Measurements from ENCODE around the gene RAB39A.

The RAB39A gene

DNA sequence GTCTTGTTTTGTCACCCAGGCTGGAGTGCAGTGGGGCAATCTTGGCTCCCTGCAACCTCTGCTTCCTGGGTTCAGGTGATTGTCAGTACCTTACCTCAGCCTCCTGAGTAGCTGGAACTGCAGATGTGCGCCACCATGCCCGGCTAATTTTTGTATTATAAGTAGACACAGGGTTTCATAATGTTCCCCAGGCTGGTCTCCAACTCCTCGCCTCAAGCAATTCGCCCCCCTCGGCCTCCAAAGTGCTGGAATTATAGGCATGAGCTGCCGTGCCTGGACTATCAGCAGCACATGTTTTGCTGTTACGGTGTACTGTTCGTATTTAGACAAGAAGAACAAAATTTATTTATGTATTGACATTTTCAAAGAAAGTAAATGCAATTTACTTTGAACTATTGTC, 34.8 kb downstream of the RAB39A start:
- no peak for DNase-seq

DNA sequence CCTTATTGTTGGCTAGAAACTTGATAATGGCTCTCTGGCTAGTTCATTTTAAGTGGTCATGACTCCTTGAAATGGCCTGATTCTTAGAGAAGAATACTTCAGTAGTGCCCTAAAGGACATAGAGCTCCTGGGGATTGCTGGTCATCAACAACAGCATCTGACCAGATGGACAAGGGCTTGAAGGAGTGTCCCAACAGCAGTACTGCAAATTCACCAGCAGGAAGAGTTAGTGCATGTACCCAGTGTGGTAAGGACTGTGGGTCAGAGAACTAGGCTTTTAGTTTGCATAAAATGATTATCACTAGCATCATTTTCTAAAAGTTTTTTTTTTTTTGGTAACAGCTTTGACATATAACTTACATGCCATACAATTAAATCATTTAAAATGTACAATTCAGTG, 41.0 kb downstream of the RAB39A start:
- peak; percentile 17 for DNase-seq

DNA sequence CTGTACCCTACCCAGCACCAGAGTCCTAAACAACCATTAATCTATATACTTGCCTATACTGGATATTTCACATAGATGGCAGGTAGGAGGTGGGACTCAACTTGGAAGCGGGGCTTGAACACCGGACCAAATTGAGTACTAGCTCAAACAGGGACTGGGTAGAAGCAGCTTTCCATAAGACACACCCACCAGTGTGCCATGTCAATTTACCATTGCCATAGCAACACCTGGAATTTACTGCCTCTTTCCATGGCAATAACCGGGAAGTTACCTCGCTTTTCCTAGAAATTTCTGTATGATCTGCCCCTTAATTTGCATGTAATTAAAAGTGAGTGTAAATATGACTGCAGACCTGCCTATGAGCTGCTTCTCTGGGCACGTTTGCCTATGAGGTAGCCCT, 41.8 kb downstream of the RAB39A start:
- no peak for DNase-seq

DNA sequence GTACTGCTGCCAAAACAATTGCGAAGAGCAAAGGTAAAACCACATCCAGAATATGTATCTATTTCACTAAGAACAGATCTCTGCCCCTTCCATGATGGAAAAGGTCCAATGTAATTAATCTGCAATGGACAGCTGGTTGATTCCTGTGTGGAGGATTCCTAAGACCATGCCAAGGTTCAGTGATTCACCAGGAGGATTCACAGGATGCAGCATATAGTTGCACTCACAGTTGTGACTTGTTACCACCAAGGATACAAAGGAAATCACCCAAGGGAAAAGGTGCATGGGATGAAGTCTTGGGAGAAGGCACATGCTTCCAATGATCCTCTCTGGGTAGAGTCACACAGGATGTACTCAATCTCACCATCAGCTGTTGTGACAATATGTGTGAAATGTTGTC, 45.4 kb downstream of the RAB39A start:
- no peak for DNase-seq

DNA sequence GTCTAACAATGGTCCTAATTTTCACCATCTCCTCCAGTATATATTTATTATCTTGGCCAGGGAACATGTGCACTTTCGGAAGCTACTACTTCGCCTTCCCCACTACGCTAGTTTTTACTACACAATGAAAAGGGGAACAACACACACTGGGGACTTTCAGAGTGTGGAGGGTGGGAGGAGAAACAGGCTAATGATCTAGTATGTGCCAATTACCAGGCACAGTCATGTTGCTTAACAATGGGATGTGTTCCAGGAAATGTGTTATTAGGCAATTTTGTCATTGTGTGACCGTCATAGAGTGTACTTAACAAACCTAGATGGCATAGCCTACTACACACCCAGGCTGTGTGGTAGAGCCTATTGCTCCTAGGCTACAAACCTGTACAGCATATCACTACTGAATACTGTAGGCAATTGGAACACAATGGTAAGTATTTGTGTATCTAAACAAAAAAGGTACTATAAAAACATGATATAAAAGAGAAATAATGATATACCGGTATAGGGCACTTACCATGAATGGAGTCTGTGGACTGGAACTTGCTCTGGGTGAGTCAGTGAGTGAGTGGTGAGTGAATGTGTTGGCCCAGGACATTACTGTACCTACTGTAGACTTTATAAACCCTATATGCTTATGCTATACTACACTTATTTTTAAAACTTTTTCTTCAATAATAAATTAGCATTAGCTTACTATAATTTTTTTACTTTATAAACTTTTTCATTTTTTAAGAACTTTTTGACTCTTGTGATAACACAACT, 60.3 kb downstream of the RAB39A start:
- no peak for DNase-seq

DNA sequence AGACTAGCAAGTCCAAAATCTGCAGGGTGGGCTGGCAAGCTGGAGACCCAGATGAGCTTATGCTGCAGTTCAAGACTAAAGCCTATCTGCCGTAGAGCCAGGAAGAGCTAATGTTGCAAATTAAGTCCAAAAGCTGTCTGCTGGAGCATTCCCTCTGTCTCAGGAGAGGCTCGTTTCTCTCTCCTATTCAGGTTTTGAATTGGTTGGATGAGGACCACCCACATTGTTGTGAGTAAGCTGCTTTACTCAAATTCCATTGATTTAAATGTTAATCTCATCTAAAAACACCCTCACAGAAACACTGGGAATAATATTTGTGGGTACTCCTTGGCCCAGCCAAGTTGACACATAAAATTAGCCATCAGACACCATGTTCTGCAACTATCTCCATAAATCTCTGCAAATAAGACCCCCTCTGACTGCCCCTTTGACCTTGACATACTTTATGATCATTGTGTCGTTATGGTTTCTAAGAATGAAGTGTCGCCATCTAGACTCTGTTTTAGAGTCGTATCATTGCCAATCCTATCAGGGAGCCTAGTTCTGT, 63.7 kb downstream of the RAB39A start:
- no peak for DNase-seq

DNA sequence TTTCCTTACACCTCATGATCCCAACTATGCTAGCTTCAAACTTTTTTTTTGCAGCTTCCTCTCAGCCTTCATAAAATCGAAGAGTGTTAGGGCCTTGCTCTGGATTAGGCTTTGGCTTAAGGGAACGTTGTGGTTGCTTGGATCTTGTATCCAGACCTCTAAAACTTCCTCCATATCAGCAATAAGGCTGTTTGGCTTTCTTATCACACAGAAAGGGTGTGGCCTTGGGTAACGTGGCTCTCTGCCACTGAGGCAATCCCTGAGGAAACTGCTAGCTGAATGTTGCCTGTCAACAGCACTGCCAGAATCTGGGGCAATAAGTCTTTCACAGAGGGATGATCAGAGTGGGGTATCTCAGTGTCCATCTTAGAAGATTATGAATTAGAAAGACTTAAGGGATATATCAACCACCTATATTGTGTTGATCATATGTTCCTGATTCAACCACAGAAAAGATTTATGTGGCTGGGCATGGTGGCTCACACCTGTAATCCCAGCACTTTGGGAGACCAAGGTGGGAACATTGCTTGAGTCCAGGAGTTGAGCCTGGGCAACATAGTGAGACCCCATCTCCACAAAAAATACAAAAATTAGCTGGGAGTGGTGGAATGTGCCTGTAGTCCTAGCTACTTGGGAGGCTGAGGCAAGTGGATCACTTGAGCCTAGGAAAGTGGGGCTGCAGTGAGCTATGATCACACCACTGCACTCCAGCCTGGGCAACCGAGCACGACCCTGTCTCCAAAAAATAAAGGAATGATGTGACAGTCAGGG, 67.9 kb downstream of the RAB39A start:
- no peak for DNase-seq

DNA sequence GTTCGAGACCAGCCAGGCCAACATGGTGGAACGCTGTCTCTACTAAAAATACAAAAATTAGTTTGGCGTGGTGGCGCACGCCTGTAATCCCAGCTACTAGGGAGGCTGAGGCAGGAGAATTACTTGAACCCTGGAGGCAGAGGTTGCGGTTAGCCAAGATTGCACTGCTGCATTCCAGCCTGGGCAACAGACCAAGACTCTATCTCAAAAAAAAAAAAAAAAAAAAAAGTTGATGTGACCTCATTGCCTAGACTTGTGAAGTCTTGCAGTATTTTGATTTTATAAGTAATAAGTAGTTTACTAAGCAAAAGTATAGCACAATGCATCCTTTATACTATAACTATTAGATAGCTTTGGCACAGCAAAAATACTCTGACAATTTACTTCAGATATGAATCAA, 70.5 kb downstream of the RAB39A start:
- DNase-seq, result no peak

DNA sequence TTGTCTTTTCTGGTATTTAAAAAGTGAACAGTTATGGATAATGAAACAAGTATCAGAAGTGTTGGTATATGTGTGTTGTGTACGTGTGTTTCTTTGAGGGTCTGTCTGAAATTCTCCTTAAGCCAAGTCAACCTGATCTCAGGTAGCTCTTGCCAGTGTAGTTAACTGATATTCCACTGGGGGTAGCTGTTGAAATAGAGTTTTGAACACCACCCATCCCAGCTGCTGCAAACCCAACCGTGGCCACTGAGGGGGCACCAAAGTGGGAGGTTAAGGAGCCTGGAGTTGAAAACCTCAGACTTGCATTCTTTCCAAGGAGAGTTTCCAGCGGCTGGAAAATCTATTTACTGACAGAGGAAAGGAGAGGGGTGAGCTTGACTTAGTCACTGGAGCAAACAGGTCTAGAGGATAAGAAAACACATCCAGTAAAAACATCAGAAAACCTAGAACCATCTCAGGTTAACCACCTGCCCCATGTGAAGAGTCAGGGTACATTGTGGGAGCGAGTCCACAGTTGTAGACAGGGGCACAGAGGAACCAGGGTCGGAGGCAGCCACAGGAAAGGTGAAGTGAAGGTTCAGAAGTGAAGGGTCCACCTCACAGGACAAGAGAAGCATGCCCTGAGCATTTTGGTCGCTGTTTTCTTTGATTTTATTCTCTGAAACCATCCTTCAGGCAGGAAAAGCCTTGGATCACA, 71.7 kb downstream of the RAB39A start:
- peak; percentile 83 for DNase-seq

DNA sequence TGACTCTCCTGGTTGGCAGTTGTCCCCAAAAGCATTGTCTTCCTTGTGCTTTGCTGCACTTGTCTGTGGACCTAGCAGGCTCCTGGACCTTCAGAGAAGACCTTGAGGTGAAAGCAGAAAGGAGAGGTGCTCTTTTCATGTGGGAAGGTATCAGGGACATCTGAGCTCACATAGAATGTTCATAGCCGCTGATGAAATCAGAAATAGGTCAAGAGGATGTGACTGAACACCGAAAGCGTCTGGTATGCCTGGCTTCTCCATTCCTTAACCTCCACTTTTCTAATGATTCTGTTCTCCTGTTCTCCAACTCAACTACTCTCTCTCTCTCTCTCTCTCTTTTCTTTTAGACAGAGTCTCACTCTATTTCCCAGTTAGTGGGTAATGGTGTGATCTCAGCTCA, 74.2 kb downstream of the RAB39A start:
- no peak for DNase-seq

DNA sequence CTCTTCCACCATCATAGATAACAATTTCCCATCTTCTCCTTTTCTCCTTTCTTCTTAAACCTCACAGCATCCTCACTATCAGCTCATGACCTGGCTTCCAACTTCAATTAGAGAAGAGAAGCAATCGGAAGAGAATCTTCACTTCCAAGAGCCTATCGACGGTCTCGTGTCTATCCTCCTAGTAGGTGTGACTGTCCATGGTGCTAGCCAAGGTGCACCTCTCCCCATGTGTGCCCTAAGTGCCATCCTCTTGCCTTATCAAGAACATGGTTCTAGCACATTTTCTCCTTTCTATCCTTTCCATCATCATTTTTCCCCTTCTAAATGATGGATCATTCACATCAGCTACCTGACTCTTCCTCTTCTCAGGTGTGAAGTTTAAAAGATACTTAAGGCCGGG, 75.4 kb downstream of the RAB39A start:
- DNase-seq, result no peak

DNA sequence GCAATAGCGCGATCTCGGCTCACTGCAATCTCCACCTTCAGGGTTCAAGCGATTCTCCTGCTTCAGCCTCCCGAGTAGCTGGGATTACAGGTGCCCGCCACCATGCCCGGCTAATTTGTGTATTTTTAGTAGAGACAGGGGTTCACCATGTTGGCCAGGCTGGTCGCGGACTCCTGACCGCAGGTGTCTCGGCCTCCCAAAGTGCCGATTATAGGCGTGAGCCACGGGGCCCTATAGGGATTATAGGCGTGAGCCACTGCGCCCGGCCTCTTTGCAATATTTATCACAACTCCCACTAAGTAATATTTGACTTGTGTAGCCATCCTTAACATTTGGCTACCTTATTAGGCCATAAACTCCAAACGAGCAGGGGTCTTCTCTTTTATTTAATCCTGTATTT, 79.6 kb downstream of the RAB39A start:
- no peak for DNase-seq

DNA sequence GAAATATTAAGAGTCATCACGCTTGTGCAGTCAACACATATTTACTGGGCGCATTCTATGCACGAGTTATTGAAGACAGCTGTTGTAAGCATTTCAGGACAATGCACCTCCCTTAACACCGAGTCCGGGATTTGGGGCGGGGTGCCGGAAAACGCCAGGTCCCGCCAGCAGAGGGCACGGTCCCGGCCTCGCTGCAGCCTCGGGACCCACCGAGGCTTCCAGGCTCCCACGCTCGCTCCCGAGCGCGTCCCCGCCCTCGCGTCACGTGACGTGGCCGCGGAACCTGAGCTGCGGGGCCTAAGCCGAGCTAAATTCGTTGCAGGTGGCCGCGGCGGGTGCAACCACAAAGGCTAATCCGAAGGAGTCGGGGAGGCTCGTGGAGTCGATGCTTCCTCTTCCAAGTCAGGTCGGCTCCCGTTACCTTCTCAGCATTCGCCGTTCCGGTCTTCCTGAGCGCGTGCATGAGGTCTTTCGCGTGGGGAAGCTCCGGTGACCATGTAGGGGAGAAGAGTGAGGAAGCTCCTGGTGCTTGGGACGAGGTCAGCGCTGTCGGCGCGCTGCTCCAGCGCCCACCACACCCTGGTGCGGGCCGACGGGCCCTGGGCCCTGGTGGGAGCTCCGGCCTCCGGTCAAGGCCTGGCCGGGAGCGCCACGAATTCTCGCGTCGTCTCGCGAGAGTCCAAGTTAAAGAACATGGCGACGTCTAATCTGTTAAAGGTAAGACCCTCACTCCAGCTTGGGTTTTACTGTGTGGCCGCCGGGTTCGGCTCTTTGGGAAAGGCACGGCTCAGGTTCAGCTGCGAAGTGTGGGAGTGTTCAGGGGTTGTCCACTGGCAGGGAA, 80.6 kb downstream of the RAB39A start, which contains the start of gene CUL5:
Gene CUL5 (plus strand): TSS at position 243 of the 841 bp plus-strand sequence. CDS start 451 bp downstream, at position 694.
- peak; percentile 75 for DNase-seq

DNA sequence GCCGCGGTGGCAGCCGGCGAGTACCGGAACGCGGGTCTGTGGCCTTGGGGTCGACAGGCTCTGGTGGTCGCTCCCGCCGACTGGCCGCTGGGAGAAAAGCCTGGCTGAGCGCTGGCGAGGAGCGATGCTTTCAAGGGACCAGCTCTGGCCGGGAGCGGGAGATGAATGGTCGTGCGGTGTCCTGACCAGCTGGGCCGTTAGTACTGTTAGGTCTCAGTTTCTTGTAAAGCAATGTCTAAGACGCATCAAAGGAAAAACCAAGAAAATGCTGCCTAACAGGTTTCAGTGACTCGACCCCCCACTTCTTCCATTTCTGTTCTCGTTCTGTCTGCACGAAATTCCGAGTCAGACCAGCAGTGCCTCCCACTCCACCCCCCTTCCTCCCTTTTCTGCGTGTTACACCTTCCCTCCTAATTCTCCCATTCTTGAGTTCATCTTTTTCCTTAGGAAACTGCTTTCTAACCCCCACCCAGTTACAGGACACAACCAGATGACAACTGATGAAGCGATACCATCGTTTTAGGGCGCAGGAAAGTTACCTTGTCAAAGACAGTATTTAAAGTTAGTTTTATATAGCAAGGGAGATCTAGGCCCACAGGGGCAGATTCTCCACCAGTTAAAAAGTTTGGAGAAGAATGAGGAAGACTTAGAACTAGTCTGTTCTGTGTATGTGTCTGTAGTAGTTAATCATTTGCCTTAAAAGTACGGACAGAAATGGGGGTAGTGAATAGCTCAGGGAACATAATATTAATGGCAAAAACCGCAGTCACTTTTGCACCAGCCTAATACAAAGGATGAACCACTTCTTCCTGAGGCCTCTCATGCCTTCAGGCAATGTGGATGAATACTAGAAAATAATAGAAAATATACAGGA, 81.5 kb downstream of the RAB39A start:
- DNase-seq, result no peak

DNA sequence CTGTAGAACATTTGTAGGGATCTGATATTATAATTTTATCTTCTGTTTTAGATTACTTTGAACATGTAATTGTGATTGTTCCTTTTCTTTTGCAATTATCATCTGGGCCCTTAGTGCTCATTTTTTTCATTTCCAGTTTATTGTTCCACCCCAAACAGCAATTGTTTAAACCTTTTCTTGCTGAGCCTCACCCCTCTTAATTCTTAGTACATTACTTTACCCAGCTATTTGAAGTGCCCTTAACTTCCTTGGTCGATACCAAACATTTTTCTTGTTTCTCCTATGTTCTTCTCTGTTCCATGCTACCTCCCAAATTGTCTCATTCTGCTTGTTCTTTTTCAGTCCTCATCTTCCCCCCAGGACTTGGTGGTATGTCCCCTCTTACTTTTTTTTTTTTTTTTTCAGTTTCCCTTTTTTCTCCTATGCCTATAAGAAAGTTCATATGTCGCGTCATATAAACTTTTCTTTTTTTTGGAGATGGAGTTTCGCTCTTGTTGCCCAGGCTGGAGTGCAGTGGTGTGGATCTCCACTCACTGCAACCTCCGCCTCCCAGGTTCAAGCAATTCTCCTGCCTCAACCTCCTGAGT, 84.0 kb downstream of the RAB39A start:
- no peak for DNase-seq
